ENCODE data around the gene HJV. TPM values are rescaled to one million over a fixed set of nuclear protein-coding genes. Genes with fewer than 3 reads are reported as not detected.
"Not testable (repeated sequence)": the region's sequence is repeated elsewhere in the genome, so short reads cannot be mapped to it uniquely, and the experiment has no call there.

HJV gene
- total RNA-seq, result 10 to 100 TPM; 64.5 to 96.1 TPM
- long read RNA-seq, transcript HJV-205 (3 exons, 1,419 nt), result minor isoform, 10 of 107 reads
- long read RNA-seq, transcript HJV-201 (4 exons, 2,234 nt), result minor isoform, 11 of 107 reads
- long read RNA-seq, transcript HJV-202 (3 exons, 2,123 nt), result major isoform, 62 of 107 reads
- long read RNA-seq, partial matches to known transcripts, result 5 of 107 reads
- long read RNA-seq, other reads (novel, unspliced or antisense), result 14 of 107 reads

GRCh38 chr1:146021622-146022402, at the start of gene HJV:
HJV (minus strand) TSS chr1:146021735; CDS start chr1:146020231, 1,504 bp downstream.
- DNase-seq (no peak), ATAC-seq (peak; percentile 81 to 90)
- intact Hi-C loops (cut with DNase I), result no loop called here

- ATAC-seq; intact Hi-C loops (cut with DNase I); DNase-seq: not testable (repeated sequence)
Measured at GRCh38 chr1:146059148-146059547, 37.6 kb upstream of the HJV start.

- intact Hi-C loops (cut with DNase I), result not testable (repeated sequence)
- DNase-seq, result peak; percentile 88
- peak; percentile 90 to 96 for ATAC-seq
Measured at GRCh38 chr1:146051852-146052676, 30.5 kb upstream of the HJV start.

GRCh38 chr1:146051452-146051851, 29.9 kb upstream of the HJV start:
- DNase-seq (no peak), ATAC-seq (peak; percentile 28 to 49)
- intact Hi-C loops (cut with DNase I), result no loop called here

GRCh38 chr1:146050652-146050963, 29.1 kb upstream of the HJV start:
- DNase-seq; ATAC-seq; intact Hi-C loops (cut with DNase I): not testable (repeated sequence)

GRCh38 chr1:146049866-146050651, 28.5 kb upstream of the HJV start:
- intact Hi-C loops (cut with DNase I); DNase-seq; ATAC-seq: not testable (repeated sequence)

GRCh38 chr1:146049436-146049835, 27.9 kb upstream of the HJV start:
- intact Hi-C loops (cut with DNase I), result no loop called here
- ATAC-seq, result no peak
- no peak for DNase-seq

GRCh38 chr1:146048514-146049115, 27.1 kb upstream of the HJV start:
- ATAC-seq; DNase-seq; intact Hi-C loops (cut with DNase I): not testable (repeated sequence)

GRCh38 chr1:146046664-146047063, 25.1 kb upstream of the HJV start:
- DNase-seq (no peak), ATAC-seq (no peak)
- intact Hi-C loops (cut with DNase I), result no loop called here

GRCh38 chr1:146039844-146040194, 18.3 kb upstream of the HJV start:
- DNase-seq, result no peak
- intact Hi-C loops (cut with DNase I), result no loop called here

GRCh38 chr1:146036965-146037646, 15.6 kb upstream of the HJV start:
- DNase-seq (peak; percentile 78), ATAC-seq (peak; percentile 53 to 81)
- intact Hi-C loops (cut with DNase I), result no loop called here

More at GRCh38 chr1:146039844-146040194, 18.3 kb upstream of the HJV start:
- no peak for ATAC-seq

- intact Hi-C loops (cut with DNase I), result no loop called here
- ATAC-seq (no peak), DNase-seq (no peak)
Measured at GRCh38 chr1:146036241-146036964, 14.9 kb upstream of the HJV start.

GRCh38 chr1:146035048-146035423, 13.5 kb upstream of the HJV start:
- DNase-seq, result no peak
- ATAC-seq, result no peak
- intact Hi-C loops (cut with DNase I), result no loop called here

- DNase-seq (no peak), ATAC-seq (no peak)
- intact Hi-C loops (cut with DNase I), result no loop called here
Measured at GRCh38 chr1:146032631-146033219, 11.2 kb upstream of the HJV start.

GRCh38 chr1:146031476-146031875, 9.9 kb upstream of the HJV start:
- DNase-seq, result no peak
- intact Hi-C loops (cut with DNase I), result no loop called here
- ATAC-seq, result no peak

- ATAC-seq (no peak), DNase-seq (no peak)
- intact Hi-C loops (cut with DNase I), result no loop called here
Measured at GRCh38 chr1:146029117-146029516, 7.6 kb upstream of the HJV start.

- intact Hi-C loops (cut with DNase I); ATAC-seq: not testable (repeated sequence)
Measured at GRCh38 chr1:146026650-146027049, 5.1 kb upstream of the HJV start.

More at GRCh38 chr1:146026650-146027049, 5.1 kb upstream of the HJV start:
- DNase-seq, result not testable (repeated sequence)
